HEK293 (cell line): ENCODE measurements around the gene FIGNL1.

ENCODE experiments used
- ATF2 ChIP-seq: fragments of 450-650 bp; formaldehyde crosslinking; IDR thresholded peaks from 2 replicates; pipeline ENCODE4 v1.5.1; 2016; ENCODE audit warnings: missing biosample characterization, missing genetic modification characterization, low read depth
- CTCF ChIP-seq: fragments of 450-650 bp; formaldehyde crosslinking; IDR thresholded peaks from 2 replicates; pipeline ENCODE4 v1.5.1; 2016; ENCODE audit warnings: missing biosample characterization, missing genetic modification characterization
- PATZ1 ChIP-seq: fragments of 450-650 bp; formaldehyde crosslinking; IDR thresholded peaks from 2 replicates; pipeline ENCODE4 v1.5.1; 2016; ENCODE audit warnings: missing biosample characterization, missing genetic modification characterization
- PRDM10 ChIP-seq: fragments of 450-650 bp; formaldehyde crosslinking; IDR thresholded peaks from 2 replicates; pipeline ENCODE4 v1.5.1; 2016; ENCODE audit warnings: missing biosample characterization, missing genetic modification characterization
- RBAK ChIP-seq: fragments of 450-650 bp; formaldehyde crosslinking; IDR thresholded peaks from 2 replicates; pipeline ENCODE4 v1.5.1; 2016; ENCODE audit warnings: missing biosample characterization, missing genetic modification characterization
- REST ChIP-seq: fragments of 450-650 bp; formaldehyde crosslinking; IDR thresholded peaks from 2 replicates; pipeline ENCODE4 v1.5.1; 2016; ENCODE audit warnings: missing biosample characterization, missing genetic modification characterization
- ZFP41 ChIP-seq: fragments of 450-650 bp; formaldehyde crosslinking; IDR thresholded peaks from 2 replicates; pipeline ENCODE4 v1.5.1; 2016; ENCODE audit warnings: missing biosample characterization, missing genetic modification characterization, borderline replicate concordance
- ZNF311 ChIP-seq: fragments of 450-650 bp; formaldehyde crosslinking; IDR thresholded peaks from 2 replicates; pipeline ENCODE4 v1.5.1; 2017; ENCODE audit warnings: missing biosample characterization, missing genetic modification characterization, borderline replicate concordance
- ZNF341 ChIP-seq: fragments of 450-650 bp; formaldehyde crosslinking; IDR thresholded peaks from 2 replicates; pipeline ENCODE4; 2016; ENCODE audit warnings: low read depth, missing biosample characterization, missing genetic modification characterization
- ZNF362 ChIP-seq: fragments of 450-650 bp; formaldehyde crosslinking; IDR thresholded peaks from 2 replicates; pipeline ENCODE4 v1.5.1; 2016; ENCODE audit warnings: missing biosample characterization, missing genetic modification characterization
- ZNF513 ChIP-seq: fragments of 450-650 bp; IDR thresholded peaks from 2 replicates; pipeline ENCODE4 v1.5.1; 2018; ENCODE audit warnings: missing biosample characterization, missing genetic modification characterization
- ZNF639 ChIP-seq: fragments of 450-650 bp; formaldehyde crosslinking; IDR thresholded peaks from 2 replicates; pipeline ENCODE4 v1.5.1; 2016; ENCODE audit warnings: missing biosample characterization, missing genetic modification characterization
- ZNF645 ChIP-seq: fragments of 450-650 bp; formaldehyde crosslinking; IDR thresholded peaks from 2 replicates; pipeline ENCODE4; 2016; ENCODE audit warnings: missing biosample characterization, missing genetic modification characterization

GRCh38 chr7:50416527-50417182 is 33.5 kb downstream of the FIGNL1 start:
- TF ChIP-seq RBAK (tag by site-specific recombination) (no peak), CTCF (no peak), ZNF362 (no peak), ZFP41 (tag by site-specific recombination) (no peak), ATF2 (tag by site-specific recombination) (no peak), PATZ1 (no peak), ZNF639 (tag by site-specific recombination) (no peak), PRDM10 (tag by site-specific recombination) (no peak), REST (tag by site-specific recombination) (no peak), ZNF645 (tag by site-specific recombination) (no peak), ZNF341 (no peak), ZNF513 (tag by site-specific recombination) (no peak), ZNF311 (no peak)
